GM23338 (cell line): ENCODE measurements around the gene AIF1L. TPM values are rescaled to one million over a fixed set of nuclear protein-coding genes. Genes with fewer than 3 reads are reported as not detected.
A peak's percentile ranks its signal among the peaks of the same experiment; 100 is the strongest.

Experiments used
- ATAC-seq: fragments of 200-7000 bp; cut with Tn5 transposase; 3 replicates; pipeline ENCODE4 v1.9.1; 2020
- DNase-seq: peaks from one replicate; pipeline ENCODE4 v3.0.0-alpha.2; 2015; ENCODE audit warnings: low spot score
- H2AFZ ChIP-seq: fragments of 200-600 bp; sonication (generic); 2 replicates; pipeline ENCODE4 v1.8.0; 2016; ENCODE audit warnings: antibody characterized with exemption, mild to moderate bottlenecking, moderate library complexity
- H3F3A ChIP-seq: fragments of 200-600 bp; sonication (generic); replicated peaks from 2 replicates; pipeline ENCODE4 v1.8.0; 2017; ENCODE audit warnings: antibody characterized with exemption, mixed run types, low read depth
- H3K27ac ChIP-seq: fragments of 200-600 bp; sonication (generic); 2 replicates; pipeline ENCODE4 v1.6.1; 2016; ENCODE audit warnings: low read depth
- H3K27me3 ChIP-seq: fragments of 200-600 bp; sonication (generic); 2 replicates; pipeline ENCODE4 v1.8.0; 2016; ENCODE audit warnings: mild to moderate bottlenecking, mixed run types, moderate library complexity; ENCODE audit not compliant: insufficient read depth
- H3K36me3 ChIP-seq: fragments of 200-600 bp; sonication (generic); 2 replicates; pipeline ENCODE4 v1.8.0; 2016; ENCODE audit warnings: mild to moderate bottlenecking; ENCODE audit not compliant: insufficient read depth
- H3K4me1 ChIP-seq: fragments of 200-600 bp; sonication (generic); 2 replicates; pipeline ENCODE4 v1.8.0; 2016; ENCODE audit warnings: mild to moderate bottlenecking, moderate library complexity; ENCODE audit not compliant: insufficient read depth
- H3K4me2 ChIP-seq: fragments of 200-600 bp; sonication (generic); 2 replicates; pipeline ENCODE4 v1.7.1; 2017; ENCODE audit warnings: mixed run types
- H3K4me3 ChIP-seq: fragments of 200-600 bp; sonication (generic); 2 replicates; pipeline ENCODE4 v1.6.1; 2016; ENCODE audit warnings: mixed run types
- H3K79me2 ChIP-seq: fragments of 200-600 bp; sonication (generic); replicated peaks from 2 replicates; pipeline ENCODE4 v1.8.0; 2017; ENCODE audit warnings: mild to moderate bottlenecking; ENCODE audit not compliant: insufficient read depth
- H3K9me2 ChIP-seq: fragments of 200-600 bp; sonication (generic); 2 replicates; pipeline ENCODE4 v1.8.0; 2017; ENCODE audit not compliant: insufficient read depth
- H4K20me1 ChIP-seq: fragments of 200-600 bp; sonication (generic); replicated peaks from 2 replicates; pipeline ENCODE4 v1.8.0; 2017; ENCODE audit warnings: mild to moderate bottlenecking; ENCODE audit not compliant: insufficient read depth
- H3K27ac Mint-ChIP-seq: 2 replicates; pipeline ENCODE4 v1.8.0; 2020; ENCODE audit warnings: inconsistent platforms, mild to moderate bottlenecking, moderate library complexity, mixed read lengths
- H3K27me3 Mint-ChIP-seq: 3 replicates; pipeline ENCODE4 v1.8.0; 2022; ENCODE audit warnings: low read depth, mild to moderate bottlenecking, moderate library complexity, mixed read lengths, inconsistent platforms; ENCODE audit not compliant: insufficient read depth, poor library complexity
- H3K36me3 Mint-ChIP-seq: 3 replicates; pipeline ENCODE4 v1.8.0; 2021; ENCODE audit warnings: low read depth, mild to moderate bottlenecking, inconsistent platforms, moderate library complexity, mixed read lengths
- H3K4me1 Mint-ChIP-seq: 3 replicates; pipeline ENCODE4 v1.8.0; 2020; ENCODE audit warnings: mild to moderate bottlenecking, inconsistent platforms, mixed read lengths
- H3K4me3 Mint-ChIP-seq: 3 replicates; pipeline ENCODE4 v1.8.0; 2021; ENCODE audit warnings: moderate library complexity, mild to moderate bottlenecking, inconsistent platforms, mixed read lengths
- H3K9me3 Mint-ChIP-seq: 3 replicates; pipeline ENCODE4 v1.8.0; 2020; ENCODE audit warnings: moderate library complexity, mild to moderate bottlenecking, inconsistent platforms, mixed read lengths
- CREB1 ChIP-seq: fragments of 250-450 bp; sonication (Bioruptor Pico); IDR thresholded peaks from 2 replicates; pipeline ENCODE4 v1.5.0; 2020; ENCODE audit warnings: low read depth, mild to moderate bottlenecking, moderate library complexity
- ETS1 ChIP-seq: IDR thresholded peaks from 2 replicates; pipeline ENCODE4 v1.6.1; 2016; ENCODE audit warnings: antibody characterized with exemption
- EZH2 ChIP-seq: fragments of 200-600 bp; sonication (generic); IDR thresholded peaks from one replicate; pipeline ENCODE4 v1.8.0; 2017; ENCODE audit warnings: antibody characterized with exemption, mild to moderate bottlenecking, low read depth; ENCODE audit not compliant: unreplicated experiment
- EZH2phosphoT487 ChIP-seq: fragments of 200-600 bp; sonication (generic); IDR thresholded peaks from one replicate; pipeline ENCODE4 v1.8.1; 2018; ENCODE audit warnings: antibody characterized with exemption; ENCODE audit not compliant: unreplicated experiment
- JUNB ChIP-seq: IDR thresholded peaks from one replicate; pipeline ENCODE4 v1.6.1; 2016; ENCODE audit warnings: antibody characterized with exemption; ENCODE audit not compliant: unreplicated experiment
- NANOG ChIP-seq: IDR thresholded peaks from 2 replicates; pipeline ENCODE4 v1.6.1; 2016; ENCODE audit warnings: antibody characterized with exemption, borderline replicate concordance
- POLR2AphosphoS5 ChIP-seq: IDR thresholded peaks from 2 replicates; pipeline ENCODE4 v1.6.1; 2016; ENCODE audit warnings: antibody characterized with exemption, low read depth
- REST ChIP-seq: IDR thresholded peaks from one replicate; pipeline ENCODE4 v1.6.1; 2018; ENCODE audit warnings: antibody characterized with exemption; ENCODE audit not compliant: unreplicated experiment
- STAT1 ChIP-seq: IDR thresholded peaks from one replicate; pipeline ENCODE4 v1.6.1; 2016; ENCODE audit warnings: antibody characterized with exemption; ENCODE audit not compliant: unreplicated experiment
- ZNF114 ChIP-seq: fragments of 250-450 bp; sonication (Bioruptor Pico); IDR thresholded peaks from 2 replicates; pipeline ENCODE4 v1.5.0; 2020; ENCODE audit warnings: mild to moderate bottlenecking, moderate library complexity
- ZNF331 ChIP-seq: fragments of 250-450 bp; sonication (Bioruptor Pico); IDR thresholded peaks from 2 replicates; pipeline ENCODE4 v1.5.0; 2020; ENCODE audit warnings: low read depth, mild to moderate bottlenecking, moderate library complexity
- ZNF462 ChIP-seq: fragments of 250-450 bp; sonication (Bioruptor Pico); IDR thresholded peaks from 2 replicates; pipeline ENCODE4 v1.5.0; 2020; ENCODE audit warnings: mild to moderate bottlenecking, moderate library complexity
- polyA plus RNA-seq: library from polyadenylated mRNA; unstranded; fragments of >200 nt; fragmentation: Nextera tagmentation; extraction: Ambion mirVana; gene quantifications from 2 replicates; pipeline ENCODE4 v1.2.1, GENCODE V29; 2016
- total RNA-seq: library from RNA; depleted of rRNA; stranded (reverse); fragments of >200 nt; shearing (Covaris generic); gene quantifications from 2 replicates; pipeline ENCODE4 v1.2.3, GENCODE V29; 2014
- TF ChIP-seq, protein P1 (sequence below), 2 experiments: fragments of 200-600 bp in 1 of 2; sonication (generic) in 1 of 2; conservative IDR thresholded peaks; 2 replicates each; pipeline versions ENCODE4 v1.5.1 to v1.6.1; 2016 to 2017; ENCODE audit warnings: antibody characterized with exemption in 2 of 2, low read depth in 2 of 2, mild to moderate bottlenecking in 2 of 2, moderate library complexity in 1 of 2

AIF1L gene
- total and polyA plus RNA-seq, 2 experiments from 2014 or later, result 76.4 to 87.8 TPM

DNA sequence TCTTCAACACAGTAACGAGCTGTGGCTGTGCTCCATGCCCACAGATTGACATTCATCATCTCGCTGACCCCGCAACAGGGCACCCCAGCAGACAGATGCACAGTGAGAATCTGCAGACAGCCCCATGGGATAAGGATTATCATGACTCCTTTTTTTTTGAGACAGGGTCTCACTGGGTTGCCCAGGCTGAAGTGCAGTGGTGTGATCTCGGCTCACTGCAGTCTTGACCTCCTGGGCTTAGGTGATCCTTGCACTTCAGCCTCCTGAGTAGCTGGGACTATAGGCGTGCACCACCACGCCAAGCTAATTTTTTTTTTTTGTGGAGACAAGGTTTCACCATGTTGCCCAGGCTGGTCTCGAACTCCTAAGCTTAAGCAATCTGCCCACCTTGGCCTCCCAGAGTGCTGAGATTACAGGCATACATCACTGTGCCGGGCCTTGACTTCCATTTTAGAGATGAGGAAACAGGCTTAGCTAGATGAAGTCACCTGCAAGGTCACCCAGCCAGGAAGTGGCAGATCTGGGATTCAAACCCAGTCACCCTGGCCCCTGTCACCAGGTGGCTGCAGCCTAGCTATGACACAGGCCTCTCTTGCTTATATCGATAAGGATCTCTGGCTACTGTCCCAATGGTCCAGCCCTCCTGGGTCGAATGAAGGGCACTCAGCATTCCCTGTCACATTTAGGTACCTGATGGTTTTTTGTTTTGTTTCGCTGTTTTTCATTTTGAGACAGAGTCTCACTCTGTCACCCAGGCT is 5.1 kb downstream of the AIF1L start:
- peaks cover 25% of the 10 kb centered on the region for H3K79me2 ChIP-seq
- no peaks in the 10 kb centered on the region; the same call in 1 of the 2 replicates for H4K20me1 ChIP-seq
- Mint-ChIP-seq H3K36me3 (peaks cover 46% of the 10 kb centered on the region), H3K4me1 (peaks cover 70% of the 10 kb centered on the region), H3K9me3 (no peaks in the 10 kb centered on the region; the same call in 2 of the 3 replicates), H3K27me3 (peaks cover 22% of the 10 kb centered on the region), H3K4me3 (no peak overlapping the region), H3K27ac (peak overlapping the region; percentile 84)
- peaks cover 60% of the 10 kb centered on the region for H3K4me1 ChIP-seq
- DNase-seq, result no peak
- H3K9me2 ChIP-seq, result no peaks in the 10 kb centered on the region
- H3F3A ChIP-seq, result peaks cover 12% of the 10 kb centered on the region
- no peak overlapping the region for H2AFZ ChIP-seq
- no peak overlapping the region for H3K4me3 ChIP-seq
- no peaks in the 10 kb centered on the region; the same call in 1 of the 2 replicates for H3K36me3 ChIP-seq
- TF ChIP-seq EZH2 (no peak), JUNB (no peak), ETS1 (no peak), ZNF114 (CRISPR knock-in tag) (no peak), ZNF462 (CRISPR knock-in tag) (no peak), ZNF331 (no peak), CREB1 (no peak), STAT1 (no peak), EZH2phosphoT487 (no peak), POLR2AphosphoS5 (no peak), NANOG (no peak), REST (no peak)
- TF ChIP-seq, protein P1, sequence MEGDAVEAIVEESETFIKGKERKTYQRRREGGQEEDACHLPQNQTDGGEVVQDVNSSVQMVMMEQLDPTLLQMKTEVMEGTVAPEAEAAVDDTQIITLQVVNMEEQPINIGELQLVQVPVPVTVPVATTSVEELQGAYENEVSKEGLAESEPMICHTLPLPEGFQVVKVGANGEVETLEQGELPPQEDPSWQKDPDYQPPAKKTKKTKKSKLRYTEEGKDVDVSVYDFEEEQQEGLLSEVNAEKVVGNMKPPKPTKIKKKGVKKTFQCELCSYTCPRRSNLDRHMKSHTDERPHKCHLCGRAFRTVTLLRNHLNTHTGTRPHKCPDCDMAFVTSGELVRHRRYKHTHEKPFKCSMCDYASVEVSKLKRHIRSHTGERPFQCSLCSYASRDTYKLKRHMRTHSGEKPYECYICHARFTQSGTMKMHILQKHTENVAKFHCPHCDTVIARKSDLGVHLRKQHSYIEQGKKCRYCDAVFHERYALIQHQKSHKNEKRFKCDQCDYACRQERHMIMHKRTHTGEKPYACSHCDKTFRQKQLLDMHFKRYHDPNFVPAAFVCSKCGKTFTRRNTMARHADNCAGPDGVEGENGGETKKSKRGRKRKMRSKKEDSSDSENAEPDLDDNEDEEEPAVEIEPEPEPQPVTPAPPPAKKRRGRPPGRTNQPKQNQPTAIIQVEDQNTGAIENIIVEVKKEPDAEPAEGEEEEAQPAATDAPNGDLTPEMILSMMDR (conservative IDR thresholded peaks at IDR 0.05; ENCODE audit: low read depth in 2 of 2), result no peak
- no peak overlapping the region for H3K4me2 ChIP-seq
- H3K27me3 ChIP-seq, result no peaks in the 10 kb centered on the region
- no peak for ATAC-seq
- H3K27ac ChIP-seq, result peak overlapping the region; percentile 84; the same call in 1 of the 2 replicates
